GM23338 (cell line): Measurements from ENCODE around the gene SEC16B.

Experiments used
- CREB1 ChIP-seq: fragments of 250-450 bp; sonication (Bioruptor Pico); IDR thresholded peaks from 2 replicates; pipeline ENCODE4 v1.5.0; 2020; ENCODE audit warnings: low read depth, mild to moderate bottlenecking, moderate library complexity
- EZH2 ChIP-seq: fragments of 200-600 bp; sonication (generic); IDR thresholded peaks from one replicate; pipeline ENCODE4 v1.8.0; 2017; ENCODE audit warnings: antibody characterized with exemption, mild to moderate bottlenecking, low read depth; ENCODE audit not compliant: unreplicated experiment
- EZH2phosphoT487 ChIP-seq: fragments of 200-600 bp; sonication (generic); IDR thresholded peaks from one replicate; pipeline ENCODE4 v1.8.1; 2018; ENCODE audit warnings: antibody characterized with exemption; ENCODE audit not compliant: unreplicated experiment
- POLR2AphosphoS5 ChIP-seq: IDR thresholded peaks from 2 replicates; pipeline ENCODE4 v1.6.1; 2016; ENCODE audit warnings: antibody characterized with exemption, low read depth
- TF ChIP-seq, protein P1 (sequence below), 2 experiments: fragments of 200-600 bp in 1 of 2; sonication (generic) in 1 of 2; conservative IDR thresholded peaks; 2 replicates each; pipeline versions ENCODE4 v1.5.1 to v1.6.1; 2016 to 2017; ENCODE audit warnings: antibody characterized with exemption in 2 of 2, low read depth in 2 of 2, mild to moderate bottlenecking in 2 of 2, moderate library complexity in 1 of 2
- TF ChIP-seq, protein P2 (sequence below): IDR thresholded peaks from one replicate; pipeline ENCODE4 v1.6.1; 2018; ENCODE audit warnings: antibody characterized with exemption; ENCODE audit not compliant: unreplicated experiment

DNA sequence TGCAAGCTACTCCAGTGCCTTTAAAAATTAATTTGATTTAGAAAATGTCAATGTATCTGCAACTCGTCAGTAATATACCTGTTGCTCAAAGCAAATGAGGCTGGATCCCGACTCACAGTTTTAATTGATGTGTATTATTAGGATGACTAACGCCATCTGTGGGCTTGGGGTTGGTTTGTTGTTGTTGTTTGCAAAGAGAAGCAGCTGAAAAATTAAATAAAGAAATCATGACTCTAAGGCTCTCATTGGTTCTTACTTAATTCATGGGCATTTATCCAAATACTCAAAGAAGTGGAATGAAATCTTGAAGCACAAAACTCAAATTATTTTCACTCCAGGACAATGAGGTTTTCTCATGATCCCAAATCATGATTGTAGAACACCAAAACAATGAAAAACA, 46.4 kb downstream of the SEC16B start:
- TF ChIP-seq, protein P1, sequence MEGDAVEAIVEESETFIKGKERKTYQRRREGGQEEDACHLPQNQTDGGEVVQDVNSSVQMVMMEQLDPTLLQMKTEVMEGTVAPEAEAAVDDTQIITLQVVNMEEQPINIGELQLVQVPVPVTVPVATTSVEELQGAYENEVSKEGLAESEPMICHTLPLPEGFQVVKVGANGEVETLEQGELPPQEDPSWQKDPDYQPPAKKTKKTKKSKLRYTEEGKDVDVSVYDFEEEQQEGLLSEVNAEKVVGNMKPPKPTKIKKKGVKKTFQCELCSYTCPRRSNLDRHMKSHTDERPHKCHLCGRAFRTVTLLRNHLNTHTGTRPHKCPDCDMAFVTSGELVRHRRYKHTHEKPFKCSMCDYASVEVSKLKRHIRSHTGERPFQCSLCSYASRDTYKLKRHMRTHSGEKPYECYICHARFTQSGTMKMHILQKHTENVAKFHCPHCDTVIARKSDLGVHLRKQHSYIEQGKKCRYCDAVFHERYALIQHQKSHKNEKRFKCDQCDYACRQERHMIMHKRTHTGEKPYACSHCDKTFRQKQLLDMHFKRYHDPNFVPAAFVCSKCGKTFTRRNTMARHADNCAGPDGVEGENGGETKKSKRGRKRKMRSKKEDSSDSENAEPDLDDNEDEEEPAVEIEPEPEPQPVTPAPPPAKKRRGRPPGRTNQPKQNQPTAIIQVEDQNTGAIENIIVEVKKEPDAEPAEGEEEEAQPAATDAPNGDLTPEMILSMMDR (conservative IDR thresholded peaks at IDR 0.05; ENCODE audit: low read depth in 2 of 2): no peak
- TF ChIP-seq POLR2AphosphoS5 (no peak), EZH2phosphoT487 (no peak), EZH2 (no peak), CREB1 (CRISPR knock-in tag) (no peak)
- TF ChIP-seq, protein P2, sequence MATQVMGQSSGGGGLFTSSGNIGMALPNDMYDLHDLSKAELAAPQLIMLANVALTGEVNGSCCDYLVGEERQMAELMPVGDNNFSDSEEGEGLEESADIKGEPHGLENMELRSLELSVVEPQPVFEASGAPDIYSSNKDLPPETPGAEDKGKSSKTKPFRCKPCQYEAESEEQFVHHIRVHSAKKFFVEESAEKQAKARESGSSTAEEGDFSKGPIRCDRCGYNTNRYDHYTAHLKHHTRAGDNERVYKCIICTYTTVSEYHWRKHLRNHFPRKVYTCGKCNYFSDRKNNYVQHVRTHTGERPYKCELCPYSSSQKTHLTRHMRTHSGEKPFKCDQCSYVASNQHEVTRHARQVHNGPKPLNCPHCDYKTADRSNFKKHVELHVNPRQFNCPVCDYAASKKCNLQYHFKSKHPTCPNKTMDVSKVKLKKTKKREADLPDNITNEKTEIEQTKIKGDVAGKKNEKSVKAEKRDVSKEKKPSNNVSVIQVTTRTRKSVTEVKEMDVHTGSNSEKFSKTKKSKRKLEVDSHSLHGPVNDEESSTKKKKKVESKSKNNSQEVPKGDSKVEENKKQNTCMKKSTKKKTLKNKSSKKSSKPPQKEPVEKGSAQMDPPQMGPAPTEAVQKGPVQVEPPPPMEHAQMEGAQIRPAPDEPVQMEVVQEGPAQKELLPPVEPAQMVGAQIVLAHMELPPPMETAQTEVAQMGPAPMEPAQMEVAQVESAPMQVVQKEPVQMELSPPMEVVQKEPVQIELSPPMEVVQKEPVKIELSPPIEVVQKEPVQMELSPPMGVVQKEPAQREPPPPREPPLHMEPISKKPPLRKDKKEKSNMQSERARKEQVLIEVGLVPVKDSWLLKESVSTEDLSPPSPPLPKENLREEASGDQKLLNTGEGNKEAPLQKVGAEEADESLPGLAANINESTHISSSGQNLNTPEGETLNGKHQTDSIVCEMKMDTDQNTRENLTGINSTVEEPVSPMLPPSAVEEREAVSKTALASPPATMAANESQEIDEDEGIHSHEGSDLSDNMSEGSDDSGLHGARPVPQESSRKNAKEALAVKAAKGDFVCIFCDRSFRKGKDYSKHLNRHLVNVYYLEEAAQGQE: no peak
